Common myeloid progenitor, CD34-positive (primary cell): ENCODE data around the gene FBLN7.
"Not testable (repeated sequence)": the region's sequence is repeated elsewhere in the genome, so short reads cannot be mapped to it uniquely, and the experiment has no call there.

ENCODE experiments used
- CTCF ChIA-PET: fragments of 350-600 bp; sonication (Branson Sonifier 250); formaldehyde crosslinking; loops from one replicate; lab custom pipeline; 2021; ENCODE audit warnings: antibody characterized with exemption; lab: Charles Lee
- POLR2A ChIA-PET: fragments of 350-600 bp; sonication (Branson Sonifier 250); formaldehyde crosslinking; loops from one replicate; lab custom pipeline; 2021; ENCODE audit warnings: antibody characterized with exemption; lab: Charles Lee
- DNase-seq, 3 donors: peaks; one replicate each; pipeline versions ENCODE4 v3.0.0 to v3.0.0-alpha.2; 2013
- H3K27ac ChIP-seq, 2 experiments: 1 replicate in 1 of 2; 2 replicates in 1 of 2; pipeline ENCODE4 v1.7.0; 2013; ENCODE audit warnings: inconsistent platforms in 2 of 2, low read length in 2 of 2, mild to moderate bottlenecking in 2 of 2, low read depth in 1 of 2, moderate library complexity in 1 of 2; ENCODE audit not compliant: severe bottlenecking in 2 of 2, insufficient read depth in 1 of 2, poor library complexity in 1 of 2
- H3K27me3 ChIP-seq, 5 experiments: replicated peaks in 2 of 5; 1 replicate in 3 of 5; 2 replicates in 2 of 5; pipeline versions ENCODE4 v1.6.1 to v1.7.0; 2013; ENCODE audit warnings: low read length in 4 of 5, mild to moderate bottlenecking in 2 of 5, moderate library complexity in 2 of 5, inconsistent platforms in 1 of 5; ENCODE audit not compliant: insufficient read depth in 5 of 5, control insufficient read depth in 4 of 5
- H3K36me3 ChIP-seq, 4 experiments: 1 replicate in 2 of 4; 2 replicates in 2 of 4; pipeline versions ENCODE4 v1.6.1 to v1.7.0; 2013; ENCODE audit warnings: low read length in 3 of 4, control low read depth in 1 of 4, mild to moderate bottlenecking in 1 of 4; ENCODE audit not compliant: control insufficient read depth in 4 of 4, insufficient read depth in 4 of 4
- H3K4me1 ChIP-seq, 4 experiments: 1 replicate in 3 of 4; 2 replicates in 1 of 4; pipeline versions ENCODE4 v1.6.1 to v1.7.1; 2013; ENCODE audit warnings: low read length in 3 of 4, mild to moderate bottlenecking in 3 of 4, control low read depth in 1 of 4, inconsistent platforms in 1 of 4, moderate library complexity in 1 of 4; ENCODE audit not compliant: control insufficient read depth in 4 of 4, insufficient read depth in 4 of 4; ENCODE audit errors: control extremely low read depth in 1 of 4
- H3K4me3 ChIP-seq, 7 experiments: 1 replicate in 4 of 7; 2 replicates in 3 of 7; pipeline versions ENCODE4 v1.5.1 to v1.7.0; 2013; ENCODE audit warnings: mild to moderate bottlenecking in 7 of 7, low read length in 6 of 7, moderate library complexity in 6 of 7, inconsistent platforms in 2 of 7, low read depth in 2 of 7, control low read depth in 1 of 7; ENCODE audit not compliant: insufficient read depth in 4 of 7, control insufficient read depth in 1 of 7; ENCODE audit errors: extremely low read depth in 1 of 7
- H3K9me3 ChIP-seq, 5 experiments: 1 replicate in 4 of 5; 2 replicates in 1 of 5; pipeline versions ENCODE4 v1.6.1 to v1.7.1; 2013; ENCODE audit warnings: low read length in 4 of 5, mild to moderate bottlenecking in 2 of 5, inconsistent platforms in 1 of 5, low read depth in 1 of 5, moderate library complexity in 1 of 5; ENCODE audit not compliant: control insufficient read depth in 4 of 5, insufficient read depth in 2 of 5; ENCODE audit errors: control extremely low read depth in 1 of 5
- whole genome bisulfite sequencing: methylation state at CpG from one replicate; pipeline ENCODE4 v1.1.5; 2013; ENCODE audit not compliant: insufficient coverage; 5-methylcytosine and 5-hydroxymethylcytosine counted together

FBLN7 gene

DNA sequence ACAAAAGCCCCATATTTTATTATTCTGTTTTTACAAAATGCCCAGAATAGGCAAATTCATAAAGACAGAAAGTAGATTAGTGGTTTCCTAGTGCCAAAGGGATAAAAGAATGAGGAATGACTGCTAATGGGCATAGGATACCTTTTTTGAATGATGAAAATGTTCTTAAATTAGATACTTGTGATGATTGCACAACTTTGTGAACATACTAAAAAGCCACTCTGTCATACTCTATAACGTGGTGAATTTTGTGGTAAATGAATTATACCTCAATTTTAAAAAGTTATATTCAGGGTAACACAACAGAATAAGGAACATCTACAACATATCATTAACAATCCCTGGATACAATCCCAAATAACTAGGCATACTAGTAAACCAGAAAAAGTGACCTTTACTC is 9.1 kb upstream of the FBLN7 start:
- WGBS = no CpG with 5 or more reads among the region's 1 CpG

GRCh38 chr2:112133344-112133743 is 4.8 kb upstream of the FBLN7 start:
- ChIA-PET POLR2A (no interaction called here), CTCF (interaction anchor here (3.0 kb wide), 1 partner anchor 11 kb away, joined by 10 read pairs; no protein-coding TSS in a partner anchor)
- no peak for DNase-seq
- Histone ChIP-seq H3K4me3 (no peak overlapping the region), H3K36me3 (no peaks in the 10 kb centered on the region), H3K27ac (no peak overlapping the region), H3K9me3 (peaks cover 0 to 16% (median 0%) of the 10 kb centered on the region in 5 experiments), H3K27me3 (peaks cover 0 to 14% (median 8%) of the 10 kb centered on the region in 5 experiments), H3K4me1 (peaks cover 3 to 11% (median 6%) of the 10 kb centered on the region in 4 experiments)

More for the DNA sequence above, 9.1 kb upstream of the FBLN7 start:
- POLR2A ChIA-PET = no interaction called here
- peaks cover 0 to 2% (median 0%) of the 10 kb centered on the region in 5 experiments for H3K27me3 ChIP-seq
- H3K4me3 ChIP-seq = no peak overlapping the region
- H3K27ac ChIP-seq = no peak overlapping the region
- no peaks in the 10 kb centered on the region for H3K4me1 ChIP-seq
- no peak for DNase-seq
- H3K36me3 ChIP-seq = no peaks in the 10 kb centered on the region
- peaks cover 0 to 23% (median 8%) of the 10 kb centered on the region in 5 experiments for H3K9me3 ChIP-seq
- CTCF ChIA-PET = no interaction called here

DNA sequence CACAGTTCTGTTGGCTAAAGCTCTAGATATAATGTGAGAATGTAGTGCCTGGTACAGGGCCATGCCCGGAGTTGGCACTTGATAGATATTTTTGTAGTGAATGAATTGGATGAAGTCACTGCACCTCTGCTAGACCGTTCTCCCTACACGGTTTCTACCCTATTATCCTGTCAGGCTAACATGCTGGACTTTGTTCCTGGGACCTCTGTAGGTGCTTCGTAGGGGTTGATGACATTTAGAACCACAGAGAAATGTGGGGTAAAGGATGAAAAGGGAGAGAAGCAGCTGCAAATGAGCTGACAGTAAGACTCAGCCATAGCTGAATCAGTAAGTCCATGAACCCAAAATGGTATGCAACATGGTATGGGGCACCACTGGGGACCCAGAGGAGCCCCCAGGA is 4.1 kb upstream of the FBLN7 start:
- no peak for DNase-seq
- CTCF ChIA-PET = interaction anchor here (3.0 kb wide), 1 partner anchor 12 kb away, joined by 10 read pairs; no protein-coding TSS in a partner anchor
- Histone ChIP-seq H3K4me3 (no peak overlapping the region), H3K27me3 (peaks cover 0 to 16% (median 8%) of the 10 kb centered on the region in 5 experiments), H3K4me1 (peaks cover 3 to 14% (median 10%) of the 10 kb centered on the region in 4 experiments), H3K9me3 (peaks cover 0 to 16% (median 0%) of the 10 kb centered on the region in 5 experiments), H3K27ac (no peak overlapping the region), H3K36me3 (no peaks in the 10 kb centered on the region)
- POLR2A ChIA-PET = no interaction called here
- 100% methylated on average over 1 of the region's 4 CpGs for WGBS

- Histone ChIP-seq H3K27me3 (peaks cover 0 to 27% (median 14%) of the 10 kb centered on the region in 5 experiments), H3K4me1 (peaks cover 3 to 19% (median 13%) of the 10 kb centered on the region in 4 experiments), H3K27ac (no peak overlapping the region), H3K9me3 (peaks cover 0 to 16% (median 0%) of the 10 kb centered on the region in 5 experiments), H3K4me3 (no peak overlapping the region), H3K36me3 (no peaks in the 10 kb centered on the region)
- CTCF ChIA-PET = interaction anchor here (3.0 kb wide), 1 partner anchor 14 kb away, joined by 10 read pairs; no protein-coding TSS in a partner anchor
- DNase-seq = no peak
- WGBS = 100% methylated on average over 5 of the region's 5 CpGs
- POLR2A ChIA-PET = no interaction called here
These were observed 2.1 kb upstream of the FBLN7 start for GRCh38 chr2:112136096-112136495.

GRCh38 chr2:112137516-112138158 is 548 bp upstream of the FBLN7 start:
- WGBS = 30% methylated on average over 13 of the region's 15 CpGs
- H3K36me3 ChIP-seq = no peaks in the 10 kb centered on the region
- peak; percentile 61 to 83 (median 78) for DNase-seq
- H3K27me3 ChIP-seq = peaks cover 0 to 43% (median 24%) of the 10 kb centered on the region in 5 experiments
- CTCF ChIA-PET = interaction anchor here (1.0 to 1.3 kb wide), 3 partner anchors 17 to 101 kb away, joined by 3 to 6 read pairs (median 3); no protein-coding TSS in a partner anchor
- no peak overlapping the region for H3K27ac ChIP-seq
- H3K4me1 ChIP-seq = peaks cover 3 to 19% (median 13%) of the 10 kb centered on the region in 4 experiments
- peak overlapping the region; percentile 3 to 78 (median 53) for H3K4me3 ChIP-seq
- POLR2A ChIA-PET = no interaction called here
- H3K9me3 ChIP-seq = peaks cover 0 to 15% (median 0%) of the 10 kb centered on the region in 5 experiments

DNA sequence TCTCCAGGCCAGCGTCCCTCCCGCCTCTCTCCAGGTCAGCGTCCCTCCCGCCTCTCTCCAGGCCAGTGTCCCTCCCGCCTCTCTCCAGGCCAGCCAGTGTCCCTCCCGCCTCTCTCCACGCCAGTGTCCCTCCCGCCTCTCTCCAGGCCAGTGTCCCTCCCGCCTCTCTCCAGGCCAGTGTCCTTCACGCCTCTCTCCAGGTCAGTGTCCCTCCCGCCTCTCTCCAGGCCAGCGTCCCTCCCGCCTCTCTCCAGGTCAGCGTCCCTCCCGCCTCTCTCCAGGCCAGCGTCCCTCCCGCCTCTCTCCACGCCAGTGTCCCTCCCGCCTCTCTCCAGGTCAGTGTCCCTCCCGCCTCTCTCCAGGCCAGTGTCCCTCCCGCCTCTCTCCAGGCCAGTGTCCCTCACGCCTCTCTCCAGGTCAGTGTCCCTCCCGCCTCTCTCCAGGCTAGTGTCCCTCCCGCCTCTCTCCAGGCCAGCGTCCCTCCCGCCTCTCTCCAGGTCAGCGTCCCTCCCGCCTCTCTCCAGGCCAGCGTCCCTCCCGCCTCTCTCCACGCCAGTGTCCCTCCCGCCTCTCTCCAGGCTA is 939 bp downstream of the FBLN7 start:
- peak overlapping the region in 2 of 7 experiments; percentile 48 to 56 for H3K4me3 ChIP-seq
- CTCF ChIA-PET = not testable (repeated sequence)

More for the DNA sequence above, 939 bp downstream of the FBLN7 start:
- Histone ChIP-seq H3K4me1 (peaks cover 3 to 19% (median 13%) of the 10 kb centered on the region in 4 experiments), H3K27me3 (peaks cover 0 to 48% (median 22%) of the 10 kb centered on the region in 5 experiments)
- DNase-seq, POLR2A ChIA-PET, H3K9me3 ChIP-seq, H3K36me3 ChIP-seq, H3K27ac ChIP-seq: not testable (repeated sequence)
- 18% methylated on average over 3 of the region's 32 CpGs for WGBS
